BLaER1 (cell line): ENCODE data around the gene KCNJ12.
"Not testable (repeated sequence)": the region's sequence is repeated elsewhere in the genome, so short reads cannot be mapped to it uniquely, and the experiment has no call there.

ENCODE experiments used
- H3K27ac ChIP-seq: shearing (Covaris generic); formaldehyde crosslinking; 2 replicates; pipeline ENCODE4 v1.8.1; 2022
- H3K27me3 ChIP-seq: shearing (Covaris generic); formaldehyde crosslinking; 2 replicates; pipeline ENCODE4 v1.8.1; 2022
- H3K36me3 ChIP-seq: shearing (Covaris generic); formaldehyde crosslinking; 2 replicates; pipeline ENCODE4 v1.8.1; 2022
- H3K4me1 ChIP-seq: shearing (Covaris generic); formaldehyde crosslinking; 2 replicates; pipeline ENCODE4 v1.8.1; 2022
- H3K4me2 ChIP-seq: shearing (Covaris generic); formaldehyde crosslinking; 2 replicates; pipeline ENCODE4 v1.8.1; 2022
- H3K4me3 ChIP-seq: shearing (Covaris generic); formaldehyde crosslinking; 2 replicates; pipeline ENCODE4 v1.8.1; 2022
- H3K9ac ChIP-seq: shearing (Covaris generic); formaldehyde crosslinking; 2 replicates; pipeline ENCODE4 v1.8.1; 2022
- H3K9me3 ChIP-seq: shearing (Covaris generic); formaldehyde crosslinking; 2 replicates; pipeline ENCODE4 v1.8.1; 2022
- H4K20me1 ChIP-seq: shearing (Covaris generic); formaldehyde crosslinking; 2 replicates; pipeline ENCODE4 v1.8.1; 2022
- Cebpa-rat ChIP-seq: shearing (Covaris generic); IDR thresholded peaks from 2 replicates; pipeline ENCODE4 v1.8.1; 2022

The KCNJ12 gene

GRCh38 chr17:21425321-21425720, 49.2 kb downstream of the KCNJ12 start:
- H3K27me3 ChIP-seq: no peaks in the 10 kb centered on the region
- H3K27ac ChIP-seq: no peak overlapping the region
- H3K4me3 ChIP-seq: no peak overlapping the region
- H3K9ac ChIP-seq: no peak overlapping the region
- H3K4me1 ChIP-seq: peaks cover 33% of the 10 kb centered on the region
- H4K20me1 ChIP-seq: peaks cover 16% of the 10 kb centered on the region
- no peaks in the 10 kb centered on the region for H3K36me3 ChIP-seq
- H3K4me2 ChIP-seq: peak overlapping the region; percentile 53
- TF ChIP-seq Cebpa-rat: no peak
- H3K9me3 ChIP-seq: no peaks in the 10 kb centered on the region

DNA sequence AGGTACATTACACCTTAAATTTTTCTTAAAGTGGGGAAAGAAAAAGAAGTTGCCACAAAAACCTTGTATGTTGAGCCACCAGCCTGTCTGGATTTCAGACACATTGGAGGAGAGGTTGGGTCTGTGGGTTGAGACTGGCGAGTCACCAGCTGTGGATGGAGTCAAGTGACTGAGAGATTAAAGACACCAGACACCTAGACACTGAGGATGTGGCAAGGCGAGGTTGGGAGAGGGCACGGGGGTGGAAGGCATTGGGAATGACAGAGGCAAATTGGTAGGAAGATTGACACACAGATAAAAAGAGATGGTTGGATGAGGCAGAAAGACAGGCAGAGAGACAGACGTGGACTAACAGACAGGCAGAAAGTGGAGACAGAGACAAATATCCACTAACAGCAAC, 49.6 kb downstream of the KCNJ12 start:
- Histone ChIP-seq H3K36me3 (no peaks in the 10 kb centered on the region), H3K4me2 (peak overlapping the region; percentile 53), H3K4me3 (no peak overlapping the region), H4K20me1 (peaks cover 12% of the 10 kb centered on the region), H3K27me3 (no peaks in the 10 kb centered on the region), H3K4me1 (peaks cover 28% of the 10 kb centered on the region), H3K9ac (no peak overlapping the region), H3K27ac (no peak overlapping the region), H3K9me3 (no peaks in the 10 kb centered on the region)
- TF ChIP-seq Cebpa-rat: no peak

DNA sequence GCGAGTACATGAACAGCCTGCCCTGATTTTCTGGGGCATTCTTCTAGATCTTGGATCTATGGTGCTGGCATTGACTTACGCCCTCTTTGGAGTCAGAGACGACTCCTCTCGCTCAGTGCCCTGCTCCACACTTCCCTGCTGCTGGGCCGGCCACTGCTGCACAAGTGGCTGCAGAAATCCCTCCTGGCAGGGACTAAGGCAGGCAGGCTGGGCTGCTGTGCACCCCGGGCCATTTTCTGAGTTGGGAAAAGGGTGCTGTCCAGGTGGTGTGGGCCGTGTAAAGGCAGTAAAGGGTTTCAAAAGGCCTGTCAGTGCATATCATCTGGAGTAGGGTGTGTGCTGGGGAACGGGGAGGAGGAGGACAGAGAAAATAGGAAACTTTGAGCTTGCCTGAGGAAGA, 50.1 kb downstream of the KCNJ12 start:
- peaks cover 10% of the 10 kb centered on the region; the same call in 1 of the 2 replicates for H4K20me1 ChIP-seq
- peaks cover 27% of the 10 kb centered on the region for H3K4me1 ChIP-seq
- not testable (repeated sequence) for H3K27me3 ChIP-seq, H3K9me3 ChIP-seq, H3K9ac ChIP-seq, H3K27ac ChIP-seq, H3K36me3 ChIP-seq, H3K4me3 ChIP-seq
- H3K4me2 ChIP-seq: 0 out of 2 replicates have a peak overlapping the region, but pooled peaks have one; percentile 53

- peak overlapping the region; percentile 66 for H3K4me2 ChIP-seq
- H3K27ac ChIP-seq, H3K9me3 ChIP-seq, H4K20me1 ChIP-seq, H3K36me3 ChIP-seq, H3K9ac ChIP-seq, H3K4me3 ChIP-seq, H3K27me3 ChIP-seq: not testable (repeated sequence)
- H3K4me1 ChIP-seq: peaks cover 27% of the 10 kb centered on the region
Measured at GRCh38 chr17:21426876-21427275, 50.7 kb downstream of the KCNJ12 start.

DNA sequence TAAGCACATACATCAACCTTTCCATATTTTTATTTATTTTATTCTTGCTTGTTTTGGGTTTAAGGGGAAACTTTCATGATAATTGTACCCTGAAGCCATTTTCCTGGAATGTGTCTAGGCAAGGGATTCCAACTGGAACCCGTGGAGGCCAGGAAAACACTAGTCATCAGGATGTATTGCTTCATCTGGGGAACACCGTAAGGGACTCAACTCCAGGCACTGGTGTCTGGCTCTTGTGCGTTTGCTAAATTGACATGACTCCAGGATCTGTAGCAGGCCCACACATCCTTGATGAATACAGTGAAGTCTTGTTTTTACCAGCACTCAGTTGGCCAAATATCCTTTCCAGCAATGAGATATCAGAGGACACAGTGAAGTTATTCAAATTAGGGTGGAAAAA, 51.6 kb downstream of the KCNJ12 start:
- H3K27me3 ChIP-seq, H4K20me1 ChIP-seq, H3K36me3 ChIP-seq, H3K27ac ChIP-seq, H3K9me3 ChIP-seq, H3K9ac ChIP-seq, H3K4me2 ChIP-seq, H3K4me3 ChIP-seq: not testable (repeated sequence)
- H3K4me1 ChIP-seq: peaks cover 27% of the 10 kb centered on the region

DNA sequence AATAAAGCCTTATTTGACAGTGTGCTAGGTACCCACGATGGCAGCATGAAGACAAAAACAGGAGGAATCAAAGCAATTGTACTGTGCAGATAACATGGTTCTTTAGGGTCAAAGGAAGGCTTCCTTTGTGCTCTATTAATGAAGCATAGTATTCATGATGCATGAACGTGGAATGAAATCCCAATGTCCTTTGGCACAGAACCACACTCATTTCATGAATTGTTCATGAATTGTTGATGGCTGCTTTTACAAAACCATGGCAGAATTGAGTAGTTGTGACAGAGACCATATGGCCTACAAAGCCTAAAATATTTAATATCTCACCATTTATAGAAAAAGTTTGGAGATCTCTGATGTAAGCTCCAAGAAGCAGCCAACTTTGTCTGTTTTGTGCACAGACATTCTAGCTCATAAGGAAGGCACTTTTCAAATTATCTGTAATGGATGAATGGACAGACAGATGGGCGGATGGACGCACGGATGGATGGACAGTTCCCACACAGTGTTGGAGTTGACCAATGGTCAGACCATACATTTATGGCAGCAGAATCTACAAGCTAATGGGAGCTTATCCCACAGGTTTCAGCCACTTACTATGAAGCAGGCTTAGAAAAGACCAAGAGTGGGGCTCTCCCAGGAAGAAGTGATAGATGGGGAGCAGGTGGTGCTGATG, 52.7 kb downstream of the KCNJ12 start:
- H3K4me3 ChIP-seq, H3K27me3 ChIP-seq, H4K20me1 ChIP-seq, H3K36me3 ChIP-seq, H3K9ac ChIP-seq, H3K27ac ChIP-seq, H3K9me3 ChIP-seq: not testable (repeated sequence)
- Histone ChIP-seq H3K4me1 (peaks cover 27% of the 10 kb centered on the region), H3K4me2 (peak overlapping the region; percentile 12; the same call in 1 of the 2 replicates)

DNA sequence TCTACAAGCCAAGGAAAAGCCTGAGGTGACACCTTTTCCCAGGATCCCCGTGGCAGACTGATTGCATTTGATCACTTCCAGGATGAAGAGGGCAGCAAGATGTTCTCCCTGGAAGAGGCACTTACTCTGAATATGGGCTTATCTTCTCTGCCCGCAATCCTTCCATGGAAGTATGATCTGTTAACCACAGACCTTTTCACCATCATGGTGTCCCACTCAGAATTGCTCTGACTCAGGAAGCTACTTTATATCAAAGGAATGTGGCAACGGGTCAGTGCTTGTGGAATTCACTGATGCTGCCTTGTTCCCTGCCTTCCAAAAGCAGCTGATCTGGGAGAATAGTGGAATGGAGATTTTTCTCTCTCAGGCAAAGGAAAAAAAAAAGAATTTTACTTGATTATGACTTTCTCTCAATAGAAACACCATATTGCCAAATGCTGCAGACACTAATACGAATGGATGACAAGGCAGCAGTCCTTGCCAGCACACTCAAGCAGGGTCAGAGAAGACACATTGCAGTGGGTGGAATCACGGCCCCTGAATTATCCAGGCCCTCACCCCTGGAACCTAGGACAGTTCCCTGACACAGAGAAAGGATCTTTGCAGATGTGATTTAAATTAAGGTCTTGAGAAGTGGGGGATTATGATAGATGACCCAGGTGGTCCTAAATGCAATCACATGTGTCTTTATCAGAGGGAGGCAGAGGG, 53.9 kb downstream of the KCNJ12 start:
- not testable (repeated sequence) for H3K27me3 ChIP-seq, H3K36me3 ChIP-seq, H3K4me3 ChIP-seq, H3K9me3 ChIP-seq, H3K9ac ChIP-seq, H4K20me1 ChIP-seq, H3K4me2 ChIP-seq, H3K27ac ChIP-seq
- peaks cover 27% of the 10 kb centered on the region for H3K4me1 ChIP-seq

DNA sequence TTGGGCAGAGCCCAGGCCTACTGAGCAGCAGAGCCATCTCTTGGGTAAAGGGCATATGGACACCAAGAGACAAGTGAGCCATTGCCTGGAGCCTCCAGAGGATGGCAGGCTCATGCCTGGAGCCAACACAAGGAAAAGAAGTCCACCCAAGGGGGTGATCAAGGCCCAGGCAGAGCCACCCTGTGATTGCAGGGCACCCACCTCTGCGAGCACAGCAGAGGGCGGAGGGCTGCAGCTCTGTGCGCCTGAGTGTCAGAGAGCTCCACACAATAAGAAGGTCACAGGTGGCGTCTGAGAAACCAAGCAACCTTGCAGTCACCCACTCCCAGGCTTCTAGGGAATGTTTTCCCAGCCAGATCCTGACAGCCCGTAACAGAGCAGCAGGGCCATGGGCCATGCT, 57.8 kb downstream of the KCNJ12 start:
- H3K27ac ChIP-seq, H3K27me3 ChIP-seq, H3K36me3 ChIP-seq: not testable (repeated sequence)

DNA sequence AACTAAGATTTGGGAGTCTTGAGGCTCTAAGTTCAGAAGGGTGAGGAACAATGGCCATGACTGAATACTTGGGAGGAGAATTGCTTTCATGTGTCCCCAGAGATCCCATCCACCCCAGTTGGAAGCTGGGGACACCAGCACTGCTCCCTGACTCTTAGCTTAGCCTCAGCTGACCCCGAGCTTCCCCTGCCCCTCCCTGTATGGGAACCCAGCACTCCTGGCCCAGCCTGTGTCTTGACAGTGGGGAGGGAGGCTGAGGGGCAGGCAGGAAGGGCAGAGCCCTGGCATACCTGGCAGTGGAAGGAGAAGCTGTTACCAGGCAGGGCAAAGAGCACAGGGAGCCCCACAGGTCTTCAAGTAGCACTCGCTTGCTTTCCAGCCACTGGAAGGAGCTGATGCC, 58.8 kb downstream of the KCNJ12 start:
- not testable (repeated sequence) for H3K4me1 ChIP-seq, H3K36me3 ChIP-seq, H3K4me3 ChIP-seq, H3K27ac ChIP-seq, H3K9ac ChIP-seq, H3K27me3 ChIP-seq, H3K4me2 ChIP-seq, H3K9me3 ChIP-seq, H4K20me1 ChIP-seq

More for the DNA sequence above, 57.8 kb downstream of the KCNJ12 start:
- not testable (repeated sequence) for H3K4me2 ChIP-seq, H3K4me1 ChIP-seq, H3K9ac ChIP-seq, H4K20me1 ChIP-seq, H3K4me3 ChIP-seq, H3K9me3 ChIP-seq

DNA sequence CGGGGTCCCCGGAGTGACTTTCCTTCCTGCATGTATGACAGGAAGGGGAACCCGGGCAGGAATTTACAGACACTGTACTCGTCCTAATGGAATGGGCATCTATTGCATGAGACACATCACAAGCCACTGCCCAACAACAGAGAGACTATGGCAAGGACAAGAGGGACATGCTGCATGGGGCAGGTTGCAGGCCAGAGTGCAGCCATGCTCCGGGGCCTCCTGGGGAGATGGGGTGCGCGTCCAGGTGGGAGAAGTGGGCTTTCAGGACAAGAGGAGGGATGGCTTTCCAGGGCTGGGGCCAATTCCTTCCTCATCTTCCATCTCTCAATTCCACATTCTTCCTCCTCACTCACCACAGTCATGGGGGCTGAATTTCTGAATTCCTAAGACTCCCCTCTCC, 60.3 kb downstream of the KCNJ12 start:
- not testable (repeated sequence) for H3K4me1 ChIP-seq, H3K9ac ChIP-seq, H3K27me3 ChIP-seq, H3K4me3 ChIP-seq, H3K27ac ChIP-seq, H4K20me1 ChIP-seq, H3K9me3 ChIP-seq, H3K4me2 ChIP-seq, H3K36me3 ChIP-seq

- H3K4me3 ChIP-seq, H3K27me3 ChIP-seq, H3K9ac ChIP-seq, H3K4me2 ChIP-seq, H4K20me1 ChIP-seq, H3K4me1 ChIP-seq, H3K27ac ChIP-seq, H3K36me3 ChIP-seq, H3K9me3 ChIP-seq: not testable (repeated sequence)
Measured at GRCh38 chr17:21436883-21437836, 61.0 kb downstream of the KCNJ12 start.

GRCh38 chr17:21438316-21439014, 62.3 kb downstream of the KCNJ12 start:
- not testable (repeated sequence) for H3K4me3 ChIP-seq, H3K9ac ChIP-seq, H3K36me3 ChIP-seq, H3K4me2 ChIP-seq, H3K4me1 ChIP-seq, H3K9me3 ChIP-seq, H3K27ac ChIP-seq, H3K27me3 ChIP-seq, H4K20me1 ChIP-seq

DNA sequence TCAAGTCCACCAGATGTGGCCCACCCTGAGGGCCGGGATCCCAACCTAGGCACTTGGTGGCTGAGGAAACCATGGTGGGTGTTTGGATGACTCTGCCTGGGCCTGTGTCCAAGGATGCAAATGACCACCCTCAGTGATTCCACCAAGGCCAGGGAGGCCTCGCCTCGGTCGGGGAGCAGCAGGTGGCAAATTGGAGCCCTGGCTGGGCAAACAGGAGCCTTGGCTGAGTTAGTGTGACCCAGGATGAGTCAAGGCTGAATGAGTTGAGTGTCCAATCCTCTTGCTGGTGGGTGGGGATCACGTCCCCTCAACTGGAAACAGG, 62.8 kb downstream of the KCNJ12 start:
- not testable (repeated sequence) for H3K4me1 ChIP-seq, H3K36me3 ChIP-seq, H4K20me1 ChIP-seq, H3K27me3 ChIP-seq, H3K4me3 ChIP-seq, H3K9me3 ChIP-seq, H3K9ac ChIP-seq, H3K27ac ChIP-seq, H3K4me2 ChIP-seq
